Stimulated activated CD4-positive, alpha-beta T cell treated with anti-CD3 and anti-CD28 coated beads, Interleukin-15, amount 100 ng/mL, for 1 hour (primary cell): ENCODE results near the gene PER3.
"Not testable (repeated sequence)": the region's sequence is repeated elsewhere in the genome, so short reads cannot be mapped to it uniquely, and the experiment has no call there.

Experiments used
- DNase-seq, 2 donors: peaks; one replicate each; pipeline ENCODE4 v3.0.0-alpha.2; 2020; ENCODE audit warnings: low read depth in 1 of 2, low spot score in 1 of 2

Gene PER3

GRCh38 chr1:7778133-7778628 is 5.9 kb upstream of the PER3 start:
- DNase-seq, result no peak

- DNase-seq, result no peak
Observed at GRCh38 chr1:7780976-7781375, 3.1 kb upstream of the PER3 start.

GRCh38 chr1:7781501-7781900 is 2.6 kb upstream of the PER3 start:
- DNase-seq, result no peak

- DNase-seq, result no peak
Observed at GRCh38 chr1:7781923-7782495, 2.1 kb upstream of the PER3 start.

- DNase-seq, result no peak
Observed at GRCh38 chr1:7783178-7783711, 846 bp upstream of the PER3 start.

GRCh38 chr1:7784492-7785071 is 491 bp downstream of the PER3 start:
- DNase-seq, result no peak

GRCh38 chr1:7785108-7785507 is 1.0 kb downstream of the PER3 start:
- DNase-seq, result no peak

GRCh38 chr1:7786795-7787194 is 2.7 kb downstream of the PER3 start:
- DNase-seq, result no peak

- no peak for DNase-seq
Observed at GRCh38 chr1:7789828-7790227, 5.7 kb downstream of the PER3 start.

- DNase-seq, result not testable (repeated sequence)
Observed at GRCh38 chr1:7791027-7791426, 6.9 kb downstream of the PER3 start.

GRCh38 chr1:7795406-7795805 is 11.3 kb downstream of the PER3 start:
- no peak for DNase-seq

GRCh38 chr1:7805460-7805859 is 21.4 kb downstream of the PER3 start:
- DNase-seq, result no peak

GRCh38 chr1:7808253-7808844 is 24.3 kb downstream of the PER3 start:
- no peak for DNase-seq

GRCh38 chr1:7809742-7810141 is 25.7 kb downstream of the PER3 start:
- no peak for DNase-seq

- no peak for DNase-seq
Observed at GRCh38 chr1:7810395-7810794, 26.3 kb downstream of the PER3 start.

- DNase-seq, result no peak
Observed at GRCh38 chr1:7811476-7811875, 27.4 kb downstream of the PER3 start.

GRCh38 chr1:7813677-7814373 is 29.7 kb downstream of the PER3 start:
- no peak for DNase-seq

GRCh38 chr1:7821282-7821681 is 37.2 kb downstream of the PER3 start:
- no peak for DNase-seq

GRCh38 chr1:7824701-7825100 is 40.6 kb downstream of the PER3 start:
- DNase-seq, result no peak

GRCh38 chr1:7826363-7826762 is 42.3 kb downstream of the PER3 start:
- DNase-seq, result no peak

GRCh38 chr1:7827126-7827955 is 43.2 kb downstream of the PER3 start:
- peak; percentile 5 to 17 for DNase-seq
